NCI-H2081 treated with DMSO at 0.1 percent for 48 hours (cell line): Measurements from ENCODE around the gene CLEC14A.

Source experiments
- DNase-seq: peaks from one replicate; lab custom pipeline; 2025; lab: John Stamatoyannopoulos, UW

The CLEC14A gene

GRCh38 chr14:38255673-38256532 lies at the start of gene CLEC14A:
TSS of gene CLEC14A (minus strand) at chr14:38256093. CDS start at chr14:38256022, 71 bp downstream.
- DNase-seq: no peak

GRCh38 chr14:38302966-38303365 lies 47.1 kb upstream of the CLEC14A start:
- no peak for DNase-seq

- DNase-seq: no peak
Observed at GRCh38 chr14:38302034-38302433, 46.1 kb upstream of the CLEC14A start.

- no peak for DNase-seq
Observed at GRCh38 chr14:38297681-38298080, 41.8 kb upstream of the CLEC14A start.

GRCh38 chr14:38291681-38292467 lies 36.0 kb upstream of the CLEC14A start:
- no peak for DNase-seq

GRCh38 chr14:38290601-38291188 lies 34.8 kb upstream of the CLEC14A start:
- no peak for DNase-seq

GRCh38 chr14:38286452-38286851 lies 30.6 kb upstream of the CLEC14A start:
- no peak for DNase-seq

GRCh38 chr14:38285962-38286361 lies 30.1 kb upstream of the CLEC14A start:
- DNase-seq: no peak

GRCh38 chr14:38282936-38283335 lies 27.0 kb upstream of the CLEC14A start:
- no peak for DNase-seq

GRCh38 chr14:38280081-38280480 lies 24.2 kb upstream of the CLEC14A start:
- no peak for DNase-seq

- DNase-seq: peak; percentile 27
Observed at GRCh38 chr14:38279572-38279971, 23.7 kb upstream of the CLEC14A start.

GRCh38 chr14:38278035-38278434 lies 22.1 kb upstream of the CLEC14A start:
- no peak for DNase-seq

- DNase-seq: no peak
Observed at GRCh38 chr14:38262844-38263243, 7.0 kb upstream of the CLEC14A start.

GRCh38 chr14:38261620-38262019 lies 5.7 kb upstream of the CLEC14A start:
- DNase-seq: no peak

GRCh38 chr14:38257507-38257906 lies 1.6 kb upstream of the CLEC14A start:
- no peak for DNase-seq

GRCh38 chr14:38256533-38256840 lies 594 bp upstream of the CLEC14A start:
- no peak for DNase-seq

- DNase-seq: no peak
Observed at GRCh38 chr14:38255408-38255672, 553 bp downstream of the CLEC14A start.

- DNase-seq: no peak
Observed at GRCh38 chr14:38254571-38255407, 1.1 kb downstream of the CLEC14A start.

GRCh38 chr14:38253676-38254075 lies 2.2 kb downstream of the CLEC14A start:
- no peak for DNase-seq

GRCh38 chr14:38252066-38252710 lies 3.7 kb downstream of the CLEC14A start:
- DNase-seq: peak; percentile 13

GRCh38 chr14:38250331-38250730 lies 5.6 kb downstream of the CLEC14A start:
- DNase-seq: no peak
